ENCODE measurements around the gene PARP4.
"Not testable (repeated sequence)": the region's sequence is repeated elsewhere in the genome, so short reads cannot be mapped to it uniquely, and the experiment has no call there.

GRCh38 chr13:24380881-24381280 is 131.7 kb downstream of the PARP4 start:
- TF ChIP-seq PATZ1 (CRISPR knock-in tag; IDR thresholded peaks at IDR 0.05; ENCODE audit: borderline replicate concordance); CREB5 (CRISPR knock-in tag; IDR thresholded peaks at IDR 0.05; ENCODE audit: low read depth); TSHZ2 (CRISPR knock-in tag; IDR thresholded peaks at IDR 0.05); CSRNP3 (CRISPR knock-in tag; IDR thresholded peaks at IDR 0.05): not testable (repeated sequence)
